ENCODE data around the gene TDRD10.

GRCh38 chr1:154463512-154463990 is 38.5 kb upstream of the TDRD10 start:
- no peak for TF ChIP-seq EZH2 (IDR thresholded peaks at IDR 0.05; ENCODE audit: low read depth)
- no peak for TF ChIP-seq CTCF (conservative IDR thresholded peaks at IDR 0.05)
